Measurements from ENCODE around the gene DNAH10.

DNA sequence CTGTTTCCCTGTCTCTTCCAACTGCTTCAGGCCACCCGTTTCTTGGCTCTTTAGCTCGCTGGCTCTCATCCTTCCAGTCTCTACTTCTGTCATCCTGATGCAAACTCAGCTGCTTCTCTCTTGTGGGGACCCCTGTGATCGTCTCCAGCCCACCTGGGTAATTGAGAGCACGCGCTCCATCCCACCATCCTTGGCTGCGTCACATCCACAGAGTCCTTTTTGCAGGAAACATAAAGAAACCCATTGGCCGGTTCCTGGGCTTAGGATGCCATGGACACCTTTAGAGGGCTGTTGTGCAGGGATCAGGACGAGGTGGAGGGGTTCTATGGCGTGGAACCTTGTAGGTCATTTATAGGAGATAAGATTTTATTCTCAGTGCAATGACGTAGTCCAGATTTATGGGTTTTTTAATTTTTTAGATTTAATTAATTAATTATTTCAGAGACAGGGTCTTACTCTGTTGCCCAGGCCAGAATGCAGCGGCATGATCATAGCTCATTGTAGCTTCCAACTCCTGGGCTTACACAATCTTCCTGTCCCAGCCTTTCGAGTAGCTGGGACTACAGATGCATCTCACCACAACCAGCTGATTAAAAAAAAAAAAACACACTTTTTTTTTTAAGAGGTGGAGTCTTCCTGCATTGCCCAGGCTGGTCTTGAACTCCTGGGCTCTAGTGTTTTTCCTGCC lies 127.9 kb downstream of the DNAH10 start:
- TF ChIP-seq, protein P1, sequence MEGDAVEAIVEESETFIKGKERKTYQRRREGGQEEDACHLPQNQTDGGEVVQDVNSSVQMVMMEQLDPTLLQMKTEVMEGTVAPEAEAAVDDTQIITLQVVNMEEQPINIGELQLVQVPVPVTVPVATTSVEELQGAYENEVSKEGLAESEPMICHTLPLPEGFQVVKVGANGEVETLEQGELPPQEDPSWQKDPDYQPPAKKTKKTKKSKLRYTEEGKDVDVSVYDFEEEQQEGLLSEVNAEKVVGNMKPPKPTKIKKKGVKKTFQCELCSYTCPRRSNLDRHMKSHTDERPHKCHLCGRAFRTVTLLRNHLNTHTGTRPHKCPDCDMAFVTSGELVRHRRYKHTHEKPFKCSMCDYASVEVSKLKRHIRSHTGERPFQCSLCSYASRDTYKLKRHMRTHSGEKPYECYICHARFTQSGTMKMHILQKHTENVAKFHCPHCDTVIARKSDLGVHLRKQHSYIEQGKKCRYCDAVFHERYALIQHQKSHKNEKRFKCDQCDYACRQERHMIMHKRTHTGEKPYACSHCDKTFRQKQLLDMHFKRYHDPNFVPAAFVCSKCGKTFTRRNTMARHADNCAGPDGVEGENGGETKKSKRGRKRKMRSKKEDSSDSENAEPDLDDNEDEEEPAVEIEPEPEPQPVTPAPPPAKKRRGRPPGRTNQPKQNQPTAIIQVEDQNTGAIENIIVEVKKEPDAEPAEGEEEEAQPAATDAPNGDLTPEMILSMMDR (conservative IDR thresholded peaks at IDR 0.05; ENCODE audit: low read length) = no peak
- TF ChIP-seq EZH2phosphoT487 (IDR thresholded peaks at IDR 0.05; ENCODE audit: borderline replicate concordance, low read depth, low read length) = no peak
